Measurements from ENCODE around the gene TNS3.

Gene TNS3

DNA sequence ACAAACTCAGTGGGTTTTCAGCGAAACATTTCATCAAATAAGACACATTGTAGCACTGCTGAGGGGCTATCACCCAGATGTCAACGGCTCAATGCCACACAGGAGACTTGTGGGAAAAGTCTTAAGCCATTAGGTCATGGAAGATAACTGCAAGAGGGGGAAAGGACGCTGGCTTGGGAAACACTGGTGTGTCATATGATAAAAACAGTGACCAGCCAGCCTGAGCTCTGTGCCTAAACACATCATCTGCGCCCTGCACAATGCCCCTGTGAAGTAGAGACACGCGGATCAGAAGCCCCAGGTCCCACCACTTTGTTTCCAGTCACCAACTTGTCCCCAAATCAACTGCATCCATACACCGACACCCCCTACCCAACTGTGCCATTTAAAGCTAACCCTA, 116.7 kb downstream of the TNS3 start:
- no peak for DNase-seq

DNA sequence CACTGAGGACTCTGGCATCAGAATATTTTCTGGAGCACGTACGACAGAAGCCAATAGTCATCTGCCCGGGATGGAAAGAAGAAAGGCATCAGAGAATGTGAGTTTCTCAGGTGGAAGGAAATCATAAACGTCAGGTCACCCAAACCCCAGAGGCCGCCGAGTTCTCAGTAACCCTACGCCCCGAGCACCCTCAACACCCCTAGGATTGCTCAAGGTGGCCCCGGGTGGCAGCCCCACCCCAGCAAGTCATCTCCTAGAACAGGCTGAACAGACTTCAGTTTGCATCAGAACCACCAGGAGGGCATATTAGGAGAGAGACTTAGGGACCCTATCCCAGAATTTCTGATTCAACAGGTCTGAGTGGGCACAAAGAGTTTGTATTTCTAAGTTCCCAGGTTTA, 117.6 kb downstream of the TNS3 start:
- no peak for DNase-seq

DNA sequence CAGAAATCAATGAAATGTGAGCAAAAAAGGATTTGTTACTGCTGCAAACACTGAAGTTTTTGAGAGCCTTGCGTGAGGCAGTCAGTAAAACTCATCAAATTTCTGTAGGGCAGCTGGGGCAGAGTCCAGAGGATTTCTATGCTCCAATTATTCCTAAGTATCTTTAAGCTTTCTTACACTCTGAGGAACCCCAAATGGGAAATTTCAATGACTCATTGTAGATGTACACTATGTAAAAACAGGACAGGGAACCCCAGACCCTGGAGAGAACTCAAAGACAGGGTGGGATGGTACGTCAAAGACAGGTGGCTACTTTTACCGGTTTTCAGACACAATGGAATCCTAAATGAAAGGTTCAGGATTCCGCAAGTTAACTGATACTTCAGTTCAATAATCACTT, 120.2 kb downstream of the TNS3 start:
- DNase-seq: no peak

DNA sequence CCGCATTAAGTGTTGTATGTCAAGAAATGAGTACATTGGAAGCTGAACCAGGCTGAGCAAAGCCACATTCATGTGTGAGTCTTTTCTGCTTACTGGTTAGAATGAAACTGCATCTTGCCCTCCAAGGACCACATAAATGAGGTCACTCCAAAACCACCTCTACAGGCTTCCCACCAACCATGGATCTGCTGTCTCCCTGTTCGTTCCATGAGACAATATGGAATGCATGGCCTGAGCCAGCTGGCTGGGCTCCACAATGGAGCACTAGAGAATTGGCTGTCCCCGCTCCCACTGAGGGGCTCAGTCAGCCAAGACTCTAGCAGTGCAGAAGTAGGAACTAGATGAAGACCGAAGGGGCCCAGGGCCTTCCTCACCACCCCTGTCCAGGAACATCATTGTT, 120.8 kb downstream of the TNS3 start:
- DNase-seq: no peak

DNA sequence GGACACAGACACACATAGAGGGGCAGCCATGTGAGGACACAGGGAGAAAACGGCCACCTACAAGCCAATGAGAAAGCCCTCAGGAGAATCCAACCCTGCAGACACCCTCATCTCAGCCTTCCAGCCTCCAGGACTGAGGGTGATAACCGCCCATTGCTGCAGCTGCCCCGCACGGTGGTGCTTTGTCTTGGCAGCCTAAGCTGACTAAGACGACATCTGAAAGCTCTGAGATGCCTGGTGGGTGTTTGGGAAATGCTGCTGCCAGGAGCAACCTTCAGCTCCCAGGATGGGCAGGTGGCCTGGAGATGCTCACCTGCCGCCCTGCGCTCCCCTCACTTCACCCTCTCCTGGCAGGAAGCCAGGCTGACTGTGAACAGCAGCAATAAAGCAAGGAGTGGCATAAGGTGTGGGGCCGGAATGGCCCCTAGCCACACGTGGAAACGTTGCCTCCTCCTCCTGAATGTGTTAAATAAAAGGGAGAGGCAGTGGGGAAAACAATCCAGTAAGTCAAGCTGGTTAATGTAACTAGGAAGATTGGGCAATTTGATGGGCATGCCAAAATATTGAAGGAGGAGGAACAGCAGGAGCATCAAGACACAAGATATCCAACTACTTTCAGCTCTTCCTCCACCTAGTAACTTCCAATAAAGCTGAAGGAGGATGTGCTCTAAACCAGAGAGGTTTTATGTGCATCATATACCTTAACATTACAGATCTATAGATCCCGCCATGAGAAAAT, 121.5 kb downstream of the TNS3 start:
- no peak for DNase-seq

DNA sequence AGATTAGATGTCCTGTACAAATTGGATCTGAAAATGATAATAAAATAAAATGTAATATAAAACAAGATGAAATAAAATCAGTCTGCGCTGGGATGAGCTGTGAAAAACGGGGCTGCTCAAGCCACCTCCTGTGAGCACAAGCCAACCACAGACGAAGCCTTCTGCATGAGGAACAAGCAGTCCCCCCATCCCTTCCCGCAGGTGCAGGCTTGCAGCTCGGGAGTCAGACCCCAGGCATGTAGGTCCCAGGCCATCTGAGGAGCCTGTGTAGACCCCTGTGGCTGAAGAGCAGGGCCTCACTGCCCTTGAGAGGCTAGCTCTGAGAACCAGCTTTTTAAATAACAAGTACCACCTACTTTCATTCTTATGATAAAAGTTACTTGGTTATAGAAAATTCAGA, 123.4 kb downstream of the TNS3 start:
- DNase-seq: no peak

DNA sequence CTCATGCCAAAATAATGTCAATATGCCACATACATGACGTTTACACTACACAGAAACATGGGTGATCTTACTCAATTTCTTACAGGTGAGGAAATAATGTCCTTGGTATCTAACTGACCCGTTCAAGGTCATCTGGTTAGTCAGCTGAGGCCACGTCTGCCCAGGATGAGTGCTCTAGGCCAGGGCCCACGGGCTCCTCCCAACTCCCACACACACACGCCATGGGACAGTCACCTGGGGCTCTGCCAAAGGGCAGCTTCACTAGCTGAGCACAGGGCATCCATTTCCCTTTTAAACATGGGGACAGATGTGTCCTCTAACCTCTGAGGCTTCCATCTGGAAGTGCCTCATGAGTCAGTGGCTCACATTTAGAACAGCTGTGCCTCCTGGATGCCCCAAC, 123.9 kb downstream of the TNS3 start:
- no peak for DNase-seq

DNA sequence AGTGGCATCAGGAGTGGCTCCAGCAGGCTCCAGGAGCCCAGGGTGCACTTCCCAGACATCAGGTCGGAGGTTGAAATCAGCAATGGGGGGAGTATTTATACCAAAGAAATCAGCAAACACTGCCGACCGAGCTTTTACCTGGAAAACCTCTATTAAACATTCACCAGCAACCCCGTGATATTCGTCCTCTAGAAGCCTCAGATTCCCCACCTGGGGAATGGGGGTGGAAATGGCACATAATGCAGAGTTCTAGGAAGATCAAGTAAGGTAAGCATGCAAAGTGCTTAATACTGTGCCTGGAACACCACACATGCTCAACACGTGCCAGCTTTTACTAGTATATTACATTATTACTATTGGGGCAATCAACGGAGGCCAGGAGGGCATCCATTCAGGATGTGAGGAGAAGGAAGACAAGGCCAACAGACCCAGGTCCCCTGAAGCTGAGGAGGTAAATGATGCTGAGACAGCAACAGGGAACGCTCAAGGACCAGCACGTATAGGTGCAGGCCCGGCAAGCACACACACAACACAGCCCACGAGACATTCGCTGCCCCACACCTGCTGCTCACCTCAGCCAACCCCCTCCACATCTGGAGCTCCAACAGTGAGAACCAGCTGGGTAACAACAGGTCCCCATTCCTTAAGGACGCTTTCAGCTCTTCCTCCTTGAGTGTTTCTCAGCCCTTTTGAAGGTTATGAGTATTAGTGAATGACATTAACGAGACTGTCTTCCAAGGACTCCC, 125.5 kb downstream of the TNS3 start:
- DNase-seq: no peak

DNA sequence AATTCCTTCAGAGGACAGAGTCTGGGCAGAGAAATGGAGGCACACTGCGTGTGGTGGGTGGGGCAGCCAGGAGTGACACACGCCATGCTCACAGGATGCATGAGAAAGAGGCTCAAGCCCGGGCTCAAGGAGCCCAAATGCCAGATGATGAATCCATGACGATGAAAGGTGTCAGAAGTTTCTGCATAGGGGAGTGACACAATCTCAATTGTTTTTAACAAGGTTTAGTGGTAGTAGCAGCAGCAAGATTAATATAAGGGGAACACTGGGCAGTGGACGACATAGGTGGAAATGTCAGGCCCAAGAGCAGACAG, 126.1 kb downstream of the TNS3 start:
- DNase-seq: no peak

DNA sequence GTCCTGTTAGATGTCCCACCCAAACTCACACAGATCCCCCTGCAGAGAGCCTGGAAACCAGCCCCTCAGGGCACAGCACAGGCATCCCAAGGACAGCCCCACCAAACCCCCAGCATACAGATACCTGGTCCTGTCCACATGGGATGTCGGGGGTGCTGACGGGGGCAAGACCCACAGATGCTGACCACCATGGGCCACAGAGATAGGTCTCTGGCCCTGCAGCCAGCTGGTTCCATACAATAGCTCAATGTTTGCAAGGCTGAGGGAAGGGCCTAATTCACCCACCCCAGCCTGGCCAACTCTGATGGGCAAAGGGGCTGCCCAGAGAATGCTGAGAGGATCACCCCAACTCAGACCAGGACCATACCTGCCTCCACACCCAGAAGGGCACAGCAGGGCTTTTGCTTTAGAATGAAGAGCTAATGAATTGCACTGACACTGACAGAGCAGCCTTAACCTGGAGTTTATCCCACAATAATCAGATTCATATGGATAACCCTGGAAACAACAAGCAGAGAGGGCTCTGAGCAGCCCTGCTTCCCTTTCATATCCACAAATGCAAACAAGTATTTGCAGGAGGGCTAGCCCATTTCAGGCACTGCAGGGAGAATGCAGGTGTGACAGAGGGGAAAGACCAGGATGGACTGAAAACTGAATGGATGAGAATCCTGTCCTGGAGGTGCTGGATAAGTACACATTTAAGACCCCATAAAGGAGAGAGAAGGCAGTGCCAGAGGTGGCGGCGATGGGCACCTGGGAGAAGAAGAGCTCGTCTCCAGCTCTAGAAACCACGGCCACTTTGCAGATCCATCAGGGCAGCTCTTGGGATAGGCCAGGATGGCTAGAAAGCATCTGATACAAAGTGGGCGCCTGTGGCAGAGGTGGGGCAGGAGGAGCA, 126.7 kb downstream of the TNS3 start:
- DNase-seq: no peak

DNA sequence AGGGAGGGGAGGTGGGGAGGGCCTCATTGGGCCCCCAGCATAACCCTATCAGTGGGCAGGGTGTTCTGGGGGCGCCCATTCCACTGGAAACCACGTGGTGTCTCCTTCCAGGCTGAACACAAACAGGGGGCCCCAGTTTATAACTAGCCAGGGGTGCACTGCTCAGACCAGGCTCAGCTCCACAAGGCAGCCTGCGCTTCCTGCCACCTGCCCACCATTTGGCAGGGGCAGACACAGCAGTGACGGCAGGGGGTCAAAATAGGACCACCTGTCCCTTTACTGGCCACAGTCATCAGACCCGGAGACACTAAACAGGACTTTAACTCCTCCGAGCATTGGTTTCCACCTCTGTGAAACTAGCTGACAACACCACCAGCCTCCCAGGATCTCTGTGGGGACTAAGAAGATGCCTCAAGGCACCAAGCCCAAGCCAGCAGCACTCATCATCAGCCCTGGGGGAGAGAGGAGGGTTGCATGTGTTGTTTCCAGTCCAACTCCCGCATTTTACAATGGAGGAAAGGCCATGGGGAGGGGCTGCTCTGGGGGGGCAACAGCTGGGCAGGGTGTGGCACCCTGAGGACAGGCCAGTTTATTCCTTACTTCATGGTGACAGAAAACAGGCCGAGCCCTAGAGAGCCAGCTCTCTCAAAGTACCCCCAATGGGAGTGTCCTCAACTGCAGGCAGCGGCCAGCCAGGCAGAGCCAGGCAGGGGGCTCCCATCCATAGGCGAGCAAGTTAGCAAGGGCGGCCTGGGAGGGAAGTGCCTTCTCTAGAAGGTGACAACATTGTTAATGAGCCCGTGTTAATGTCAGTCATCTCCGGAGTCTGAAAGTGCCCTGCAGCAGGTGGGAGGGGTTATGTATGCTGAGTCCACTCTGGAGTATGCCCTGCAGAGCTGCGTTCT, 127.6 kb downstream of the TNS3 start:
- no peak for DNase-seq

DNA sequence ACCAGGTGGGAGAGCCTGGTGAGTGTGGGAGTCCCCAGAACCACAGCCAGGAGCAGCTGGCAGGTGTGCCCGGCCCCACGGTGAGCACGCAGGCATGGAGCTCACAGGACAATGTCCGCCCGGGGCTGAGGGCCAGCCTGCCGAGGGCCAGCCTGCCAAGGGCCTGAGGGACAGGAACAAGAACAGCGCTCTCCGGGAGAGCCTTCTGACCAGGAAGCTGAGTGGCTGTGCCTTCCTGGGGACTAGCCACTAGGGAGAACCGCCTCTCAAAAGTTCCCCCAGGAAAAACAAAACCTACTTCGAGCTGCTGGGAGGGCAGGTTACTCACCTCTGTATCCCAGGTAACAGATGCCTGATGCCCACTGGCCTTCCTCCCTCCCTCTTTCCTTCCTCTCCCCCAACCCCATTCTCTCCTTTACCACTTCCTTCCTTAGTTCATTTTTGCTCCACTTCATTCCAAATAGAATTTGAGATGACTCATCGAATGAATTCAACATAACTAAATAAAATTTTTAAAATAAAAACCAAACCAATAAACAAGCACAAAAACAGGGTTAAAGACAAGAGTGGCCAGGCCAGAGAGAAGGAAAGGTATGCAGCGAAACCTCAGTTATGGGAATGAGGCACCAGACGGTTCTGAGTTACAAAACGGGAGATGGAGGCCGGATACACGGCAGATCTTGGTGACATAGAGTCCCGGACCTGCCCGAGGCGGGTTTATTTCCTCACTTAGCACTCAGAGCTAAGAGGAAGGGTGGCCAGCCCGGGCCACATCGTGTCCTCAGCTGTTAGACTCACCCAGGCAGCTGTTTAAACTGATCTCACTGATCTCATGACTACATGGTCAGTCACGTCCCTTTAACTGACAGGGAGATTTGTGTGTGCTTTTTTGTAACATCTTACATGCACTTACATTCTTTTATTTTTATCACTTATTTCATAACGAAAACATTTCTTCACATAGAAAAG, 128.5 kb downstream of the TNS3 start:
- no peak for DNase-seq

DNA sequence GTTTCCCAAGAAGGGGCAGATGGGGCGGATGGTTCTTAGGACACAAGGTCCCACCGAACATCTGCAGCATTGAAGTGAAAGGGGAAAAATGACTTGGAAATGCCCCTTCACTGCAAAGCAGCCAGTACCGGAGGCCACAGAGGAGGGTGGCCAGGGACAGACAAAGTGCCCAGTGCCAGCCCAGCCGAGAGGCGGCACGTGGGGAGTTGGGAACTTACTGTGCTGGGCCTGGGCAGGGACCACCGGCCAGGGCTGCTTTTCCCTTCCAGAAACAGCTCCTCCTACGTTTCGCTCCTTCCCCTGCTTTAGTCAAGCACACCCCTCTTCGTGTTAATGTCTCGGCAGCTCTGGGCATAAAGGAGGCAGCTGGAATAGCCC, 129.2 kb downstream of the TNS3 start:
- no peak for DNase-seq

DNA sequence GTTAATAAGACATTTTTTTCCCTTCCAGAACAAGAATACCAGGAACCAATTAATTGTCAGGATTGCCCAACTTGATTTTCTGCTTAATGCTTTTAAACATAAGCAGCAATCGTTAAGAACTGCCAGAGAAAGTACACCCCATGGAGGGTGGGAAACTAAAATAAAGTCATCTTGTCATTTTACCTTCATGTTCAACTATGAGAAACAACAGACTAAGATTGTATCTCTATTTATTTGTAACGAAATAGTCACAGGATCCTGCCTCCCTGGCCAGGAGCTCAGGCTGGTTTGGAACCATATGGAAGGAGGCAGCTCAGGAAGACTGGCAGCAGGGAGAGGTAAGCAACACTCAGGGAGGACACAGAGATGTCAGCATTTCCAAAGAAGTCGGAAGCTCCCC, 129.6 kb downstream of the TNS3 start:
- no peak for DNase-seq

DNA sequence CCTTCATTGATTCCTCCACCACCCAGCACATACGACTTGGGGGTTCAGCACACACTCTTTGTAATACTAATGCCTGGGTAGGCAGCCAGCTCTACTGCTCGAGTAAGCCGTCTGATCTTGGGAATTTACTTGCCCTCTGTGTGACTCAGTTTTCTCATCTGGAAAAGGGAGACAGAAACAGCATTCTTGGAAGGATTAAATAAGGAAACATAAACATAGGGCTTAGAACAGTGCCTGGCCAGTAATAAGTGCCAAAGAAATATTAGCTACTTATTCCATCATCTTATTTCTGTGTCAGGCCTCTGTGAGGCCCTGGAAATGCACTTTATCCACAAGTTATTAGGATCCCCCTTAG, 130.1 kb downstream of the TNS3 start:
- DNase-seq: no peak

DNA sequence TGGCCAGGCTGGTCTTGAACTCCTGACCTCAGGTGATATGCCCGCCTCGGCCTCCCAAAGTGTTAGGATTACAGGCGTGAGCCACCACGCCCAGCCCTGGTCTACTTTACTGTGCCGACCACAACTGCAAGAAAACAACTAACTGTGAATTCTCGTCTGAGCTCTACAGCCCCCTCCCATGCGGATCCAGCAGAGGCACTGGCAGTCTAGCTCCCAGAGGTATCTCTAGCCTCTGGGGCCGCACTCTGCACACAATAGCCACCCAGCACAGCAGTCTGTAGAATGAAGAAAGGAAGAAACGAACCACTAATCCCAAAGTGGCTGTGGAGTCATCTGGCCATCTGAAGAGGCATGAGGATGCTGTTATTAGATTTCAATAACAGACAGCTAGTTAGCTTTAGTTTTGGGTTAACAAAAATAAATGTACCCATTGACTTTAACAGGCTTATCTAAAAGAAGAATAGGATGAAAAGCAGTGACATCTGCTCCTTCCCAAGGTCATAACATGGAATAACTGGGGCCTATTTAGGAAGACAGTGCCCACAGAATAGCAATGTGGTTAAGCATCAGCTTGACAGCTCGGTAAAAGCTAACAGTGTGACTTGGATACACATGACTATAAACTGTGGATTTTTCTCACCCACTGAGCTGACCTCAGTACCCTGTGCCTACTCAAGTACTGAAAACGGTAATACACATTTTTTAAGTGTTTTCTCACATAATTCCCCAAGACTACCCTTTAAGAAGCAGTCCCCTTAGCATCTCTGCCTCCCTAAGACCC, 131.9 kb downstream of the TNS3 start:
- no peak for DNase-seq

DNA sequence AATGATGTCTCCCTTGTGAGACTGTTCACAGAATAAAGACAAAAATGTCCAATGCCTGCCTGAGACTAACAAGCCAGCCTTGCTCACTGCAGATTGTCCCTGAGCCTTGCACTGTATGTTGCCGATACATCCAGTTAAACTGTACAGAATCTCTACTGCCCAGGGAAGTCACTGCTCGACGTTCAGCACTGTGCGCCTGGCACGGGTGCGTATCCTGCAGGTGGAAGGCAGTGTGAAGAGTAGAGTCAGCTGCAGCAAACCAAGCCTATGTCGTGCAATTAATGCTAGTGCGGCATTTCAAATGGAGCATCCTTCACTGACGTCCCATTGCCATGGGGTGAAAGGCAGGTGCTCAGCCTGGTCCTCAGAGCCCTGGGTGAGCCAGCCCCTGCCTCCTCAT, 132.9 kb downstream of the TNS3 start:
- no peak for DNase-seq

DNA sequence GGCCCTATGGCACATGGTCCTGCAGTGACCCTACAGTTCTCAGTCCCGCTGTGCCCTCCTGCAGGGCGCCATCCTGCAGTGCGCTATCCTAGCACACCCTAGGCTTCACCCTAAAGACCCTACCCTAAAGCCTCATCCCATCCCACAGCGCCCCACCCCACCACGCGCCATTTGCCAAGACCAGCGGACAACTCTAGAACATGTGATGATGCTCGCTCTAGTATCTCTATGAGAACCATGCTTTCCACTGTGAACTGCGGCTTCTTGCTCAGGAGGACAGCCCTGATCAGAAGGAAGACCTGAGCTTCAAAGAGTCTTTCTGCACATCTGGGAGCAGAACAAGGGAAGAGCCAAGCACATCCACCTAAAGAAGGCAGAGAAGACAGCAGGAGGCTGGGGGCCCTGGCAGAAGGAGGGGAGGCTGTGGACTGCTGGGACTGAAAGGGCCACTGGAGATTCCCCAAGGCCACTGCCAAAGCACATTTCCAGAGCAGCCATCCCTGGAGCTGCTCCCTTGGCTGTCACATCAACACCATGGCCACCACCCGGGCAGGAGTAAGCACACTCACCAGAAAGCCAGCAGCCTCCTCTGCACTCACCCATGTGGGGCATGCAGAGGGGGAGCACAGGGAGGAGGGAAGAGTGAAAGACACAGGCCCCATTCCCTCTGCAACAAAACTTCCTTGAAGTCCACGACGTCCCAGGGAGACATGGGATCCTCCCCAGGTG, 134.1 kb downstream of the TNS3 start:
- DNase-seq: no peak

DNA sequence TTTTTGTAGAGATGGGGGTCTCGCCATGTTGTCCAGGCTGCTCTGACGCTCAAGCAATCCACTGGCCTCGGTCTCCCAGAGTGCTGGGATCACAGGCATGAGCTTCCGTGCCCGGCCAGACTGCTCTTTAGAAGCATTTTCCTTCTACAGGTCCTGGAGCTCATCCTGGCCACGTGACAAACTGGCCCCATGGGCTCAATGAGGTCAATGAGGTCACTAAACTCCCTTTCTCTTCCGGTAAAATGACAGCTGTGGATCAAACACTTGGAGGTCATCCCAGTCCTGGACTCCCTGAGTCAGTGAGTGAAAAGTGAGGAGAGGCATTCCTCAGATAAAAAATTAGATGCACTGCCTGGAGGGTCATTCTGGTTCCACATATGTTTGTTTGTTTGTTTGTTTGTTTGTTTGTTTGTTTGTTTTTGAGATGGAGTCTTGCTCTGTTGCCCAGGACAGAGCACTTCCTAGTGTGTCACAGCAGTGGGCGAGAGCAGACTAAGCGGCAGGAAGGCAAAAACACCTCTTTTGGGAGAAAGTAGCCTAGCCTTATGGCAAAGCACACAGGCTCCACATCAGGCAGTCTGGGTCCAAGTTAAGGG, 134.9 kb downstream of the TNS3 start:
- DNase-seq: no peak

Data from activated gamma-delta T cell (primary cell).